OCI-M2 (cell line): ENCODE measurements around the gene POLR2A.
"Not testable (repeated sequence)": the region's sequence is repeated elsewhere in the genome, so short reads cannot be mapped to it uniquely, and the experiment has no call there.

ENCODE experiments used
- DNase-seq: peaks from one replicate; lab custom pipeline; 2025; ENCODE audit not compliant: unreplicated experiment; lab: John Stamatoyannopoulos, UW

POLR2A gene

GRCh38 chr17:7460850-7461660, 23.1 kb upstream of the POLR2A start:
- no peak for DNase-seq

- no peak for DNase-seq
Measured at GRCh38 chr17:7462474-7463371, 21.4 kb upstream of the POLR2A start.

- no peak for DNase-seq
Measured at GRCh38 chr17:7463372-7463846, 20.8 kb upstream of the POLR2A start.

- no peak for DNase-seq
Measured at GRCh38 chr17:7464081-7464480, 20.1 kb upstream of the POLR2A start.

- DNase-seq: no peak
Measured at GRCh38 chr17:7465597-7466275, 18.4 kb upstream of the POLR2A start.

GRCh38 chr17:7466318-7466638, 17.9 kb upstream of the POLR2A start:
- no peak for DNase-seq

- no peak for DNase-seq
Measured at GRCh38 chr17:7466639-7467341, 17.4 kb upstream of the POLR2A start.

GRCh38 chr17:7467498-7467897, 16.7 kb upstream of the POLR2A start:
- no peak for DNase-seq

- no peak for DNase-seq
Measured at GRCh38 chr17:7468290-7468689, 15.9 kb upstream of the POLR2A start.

GRCh38 chr17:7468804-7469389, 15.3 kb upstream of the POLR2A start:
- no peak for DNase-seq

- DNase-seq: not testable (repeated sequence)
Measured at GRCh38 chr17:7469843-7470242, 14.3 kb upstream of the POLR2A start.

GRCh38 chr17:7470457-7470973, 13.7 kb upstream of the POLR2A start:
- not testable (repeated sequence) for DNase-seq

- DNase-seq: no peak
Measured at GRCh38 chr17:7471729-7472128, 12.4 kb upstream of the POLR2A start.

- DNase-seq: not testable (repeated sequence)
Measured at GRCh38 chr17:7474767-7475166, 9.4 kb upstream of the POLR2A start.

GRCh38 chr17:7475764-7476422, 8.3 kb upstream of the POLR2A start:
- peak; percentile 62 for DNase-seq

GRCh38 chr17:7476494-7476893, 7.7 kb upstream of the POLR2A start:
- no peak for DNase-seq

GRCh38 chr17:7476951-7477350, 7.2 kb upstream of the POLR2A start:
- no peak for DNase-seq

GRCh38 chr17:7477392-7478275, 6.5 kb upstream of the POLR2A start:
- no peak for DNase-seq
